Nephron progenitor cell (in vitro differentiated cells): ENCODE measurements around the gene AKT2.

ENCODE experiments used
- DNase-seq: peaks from one replicate; pipeline ENCODE4 v3.0.0; 2021
- H3K27ac Mint-ChIP-seq: 2 replicates; pipeline ENCODE4 v1.8.0; 2021; ENCODE audit warnings: mild to moderate bottlenecking, moderate library complexity, mixed read lengths
- H3K27me3 Mint-ChIP-seq: 2 replicates; pipeline ENCODE4 v1.8.0; 2021; ENCODE audit warnings: mild to moderate bottlenecking, low read depth, mixed read lengths; ENCODE audit not compliant: poor library complexity
- H3K36me3 Mint-ChIP-seq: 2 replicates; pipeline ENCODE4 v1.8.0; 2021; ENCODE audit warnings: low read depth, mixed read lengths
- H3K4me1 Mint-ChIP-seq: 2 replicates; pipeline ENCODE4 v1.8.0; 2021; ENCODE audit warnings: mixed read lengths
- H3K4me3 Mint-ChIP-seq: 2 replicates; pipeline ENCODE4 v1.8.0; 2021; ENCODE audit warnings: mild to moderate bottlenecking, moderate library complexity, mixed read lengths
- H3K9me3 Mint-ChIP-seq: 2 replicates; pipeline ENCODE4 v1.8.0; 2021; ENCODE audit warnings: mild to moderate bottlenecking, moderate library complexity, mixed read lengths
- CTCF ChIP-seq: fragments of 200-600 bp; sonication (generic); IDR thresholded peaks from 2 replicates; pipeline ENCODE4 v1.5.0; 2021; ENCODE audit warnings: antibody characterized with exemption

Gene AKT2

DNA sequence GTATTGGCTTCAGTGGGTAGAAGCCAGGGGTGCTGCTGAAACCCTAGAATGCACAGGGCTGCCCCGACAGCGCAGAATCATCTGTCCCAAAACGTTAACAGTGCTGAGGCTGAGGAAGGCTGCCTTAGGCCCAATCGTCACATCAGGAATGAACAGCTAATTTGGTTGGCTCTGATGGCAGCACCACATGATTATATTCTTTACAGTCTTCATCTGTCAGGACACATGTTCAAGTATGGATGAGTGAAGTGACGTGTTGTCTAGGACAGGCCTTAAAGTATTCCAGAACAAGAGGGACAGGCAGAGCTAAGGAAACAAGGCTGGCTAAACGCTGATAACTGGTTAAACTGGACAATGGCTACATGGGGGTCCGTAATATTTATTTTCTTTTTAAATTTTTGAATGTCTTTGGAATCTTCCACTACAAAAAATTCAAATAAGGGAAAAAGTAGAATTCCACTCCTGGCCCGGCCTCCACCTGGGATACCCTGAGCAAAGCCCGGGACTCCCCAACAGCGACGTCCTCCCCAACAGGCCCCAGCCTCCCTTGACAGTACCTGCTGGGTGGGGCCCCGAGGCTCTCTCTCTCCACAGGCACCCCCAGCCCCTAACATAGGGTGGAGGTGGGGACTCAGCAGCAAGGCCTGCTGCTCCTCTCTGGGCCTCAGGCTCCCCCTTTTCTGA, 43.9 kb downstream of the AKT2 start:
- DNase-seq = no peak
- Mint-ChIP-seq H3K4me3 (no peak overlapping the region), H3K4me1 (peaks cover 1% of the 10 kb centered on the region), H3K27ac (peak overlapping the region; percentile 50), H3K9me3 (no peaks in the 10 kb centered on the region), H3K27me3 (no peaks in the 10 kb centered on the region), H3K36me3 (peaks cover 11% of the 10 kb centered on the region)
- no peak for TF ChIP-seq CTCF

DNA sequence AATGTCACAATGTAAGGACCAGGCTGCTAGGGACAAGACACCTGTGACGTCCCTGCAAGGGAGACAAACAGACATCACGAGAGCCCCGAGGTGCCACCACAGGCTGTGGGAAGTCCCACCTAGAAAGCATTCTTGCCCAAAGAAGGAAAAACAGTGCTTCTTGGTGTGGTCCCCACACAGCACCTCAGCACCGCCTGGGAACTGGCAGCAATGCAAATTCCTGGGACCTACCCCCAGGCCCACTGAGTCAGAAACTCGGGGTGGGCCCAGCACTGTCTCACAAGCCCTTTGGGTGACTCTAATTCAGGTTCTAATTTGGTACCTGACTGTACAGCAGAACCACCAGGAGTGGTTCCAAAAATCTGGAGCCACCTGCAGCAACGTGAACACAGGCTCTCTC, 44.8 kb downstream of the AKT2 start:
- no peak for DNase-seq
- H3K27ac Mint-ChIP-seq = no peak overlapping the region
- no peaks in the 10 kb centered on the region for H3K27me3 Mint-ChIP-seq
- no peaks in the 10 kb centered on the region for H3K9me3 Mint-ChIP-seq
- TF ChIP-seq CTCF = no peak
- H3K4me1 Mint-ChIP-seq = no peaks in the 10 kb centered on the region
- no peak overlapping the region for H3K4me3 Mint-ChIP-seq
- H3K36me3 Mint-ChIP-seq = peaks cover 11% of the 10 kb centered on the region

GRCh38 chr19:40239415-40240226, 45.5 kb downstream of the AKT2 start:
- DNase-seq = no peak
- Mint-ChIP-seq H3K36me3 (peaks cover 11% of the 10 kb centered on the region), H3K4me1 (no peaks in the 10 kb centered on the region), H3K4me3 (no peak overlapping the region), H3K27ac (no peak overlapping the region), H3K27me3 (no peaks in the 10 kb centered on the region), H3K9me3 (no peaks in the 10 kb centered on the region)
- TF ChIP-seq CTCF = no peak

DNA sequence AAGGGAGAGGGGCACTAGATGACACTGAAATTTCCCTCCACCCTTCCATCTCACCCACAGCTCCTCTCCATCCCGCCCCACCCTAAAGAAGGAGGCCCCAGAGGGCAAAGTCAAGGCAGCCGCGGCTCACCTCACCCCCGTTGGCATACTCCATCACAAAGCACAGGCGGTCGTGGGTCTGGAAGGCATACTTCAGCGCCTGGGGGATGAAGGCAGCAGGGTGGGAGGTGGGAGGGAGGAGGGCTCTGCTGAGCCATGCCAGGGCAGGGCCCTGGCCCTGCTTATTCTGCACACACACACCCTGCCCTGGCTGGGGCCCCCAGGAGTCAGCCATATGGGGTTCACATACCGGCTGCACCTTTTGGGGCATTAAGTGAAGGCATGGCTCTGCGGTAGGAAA, 46.4 kb downstream of the AKT2 start:
- Mint-ChIP-seq H3K36me3 (peaks cover 11% of the 10 kb centered on the region), H3K4me1 (peaks cover 5% of the 10 kb centered on the region), H3K4me3 (no peak overlapping the region), H3K9me3 (no peaks in the 10 kb centered on the region), H3K27ac (no peak overlapping the region), H3K27me3 (no peaks in the 10 kb centered on the region)
- no peak for TF ChIP-seq CTCF
- DNase-seq = no peak

DNA sequence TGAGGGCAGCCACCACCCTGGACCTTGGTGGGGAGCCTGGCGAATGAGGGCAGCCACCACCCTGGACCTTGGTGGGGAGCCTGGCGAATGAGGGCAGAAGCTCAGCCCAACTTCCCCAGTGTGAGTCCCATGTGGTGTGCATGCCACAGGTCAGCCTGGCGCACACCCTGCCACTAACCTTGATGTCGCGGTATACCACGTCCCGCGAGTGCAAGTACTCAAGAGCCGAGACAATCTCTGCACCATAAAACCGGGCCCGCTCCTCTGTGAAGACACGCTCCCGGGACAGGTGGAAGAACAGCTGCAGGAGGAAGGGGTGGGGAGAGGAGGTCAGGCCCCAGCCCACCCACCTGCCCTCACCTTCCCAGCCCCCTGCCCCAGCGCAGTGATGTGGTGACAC, 47.4 kb downstream of the AKT2 start:
- Mint-ChIP-seq H3K4me3 (no peak overlapping the region), H3K27ac (no peak overlapping the region), H3K36me3 (peaks cover 11% of the 10 kb centered on the region), H3K27me3 (no peaks in the 10 kb centered on the region), H3K4me1 (peaks cover 6% of the 10 kb centered on the region), H3K9me3 (no peaks in the 10 kb centered on the region)
- no peak for DNase-seq
- no peak for TF ChIP-seq CTCF
